GM12878 (cell line): ENCODE results near the gene NT5C2. TPM values are rescaled to one million over a fixed set of nuclear protein-coding genes. Genes with fewer than 3 reads are reported as not detected.
A peak's percentile ranks its signal among the peaks of the same experiment; 100 is the strongest.

Experiments used
- ATAC-seq: fragments of 200-7000 bp; cut with Tn5 transposase; 3 replicates; pipeline ENCODE4 v1.9.1; 2020; ENCODE audit warnings: mild to moderate bottlenecking, moderate library complexity
- BruUV-seq: library from RNA; stranded (reverse); fragments of 400-500 nt; replicated peaks from 2 replicates; lab custom pipeline; 2021; lab: Mats Ljungman, UMichigan
- CTCF ChIA-PET: fragments of 300-600 bp; sonication (Branson Sonifier 250); formaldehyde crosslinking; extraction: SDS; loops from one replicate; lab custom pipeline; 2021; ENCODE audit warnings: inconsistent platforms; lab: Yijun Ruan, JAX
- POLR2A ChIA-PET: fragments of 350-600 bp; formaldehyde crosslinking; extraction: SDS; loops from one replicate; lab custom pipeline; 2021; ENCODE audit warnings: inconsistent platforms; lab: Charles Lee
- RAD21 ChIA-PET: fragments of 300-600 bp; sonication (Branson Sonifier 250); formaldehyde crosslinking; loops from one replicate; lab custom pipeline; 2023; ENCODE audit warnings: antibody characterized with exemption; ENCODE audit not compliant: unreplicated experiment; lab: Charles Lee
- SMC1A ChIA-PET: fragments of 300-600 bp; sonication (Branson Sonifier 250); formaldehyde crosslinking; loops from one replicate; lab custom pipeline; 2023; ENCODE audit not compliant: unreplicated experiment, uncharacterized antibody; lab: Charles Lee
- DNase-seq: peaks from one replicate; pipeline ENCODE4 v3.0.0-alpha.2; 2011; ENCODE audit warnings: low read depth, low spot score
- FAIRE-seq: peaks from 3 replicates; lab custom pipeline; 2011; peaks lifted over from hg19 to GRCh38; lab: Jason Lieb, UNC
- H2AFZ ChIP-seq: 2 replicates; pipeline ENCODE4 v1.6.0; 2011; ENCODE audit warnings: low read depth, low read length, control low read depth; ENCODE audit not compliant: control insufficient read depth
- H3K27ac ChIP-seq: 2 replicates; pipeline ENCODE4 v1.5.1; 2011; ENCODE audit warnings: control low read depth; ENCODE audit not compliant: control insufficient read depth, insufficient read depth
- H3K27me3 ChIP-seq, 2 experiments: replicated peaks in 1 of 2; 2 replicates each; pipeline versions ENCODE4 v1.6.0 to v1.6.1; 2011; ENCODE audit warnings: low read length in 1 of 2; ENCODE audit not compliant: control insufficient read depth in 2 of 2, insufficient read depth in 2 of 2
- H3K36me3 ChIP-seq, 2 experiments: 2 replicates each; pipeline ENCODE4 v1.5.1; 2011; ENCODE audit warnings: low read length in 1 of 2; ENCODE audit not compliant: control insufficient read depth in 2 of 2, insufficient read depth in 2 of 2
- H3K4me1 ChIP-seq: 2 replicates; pipeline ENCODE4 v1.6.1; 2011; ENCODE audit warnings: mild to moderate bottlenecking, low read length, moderate library complexity, mixed read lengths; ENCODE audit not compliant: control insufficient read depth, insufficient read depth
- H3K4me2 ChIP-seq: 2 replicates; pipeline ENCODE4 v1.6.0; 2011; ENCODE audit warnings: control low read depth; ENCODE audit not compliant: control insufficient read depth, insufficient read depth
- H3K4me3 ChIP-seq: fragments of 200-600 bp; sonication (generic); 2 replicates; pipeline ENCODE4 v1.5.1; 2016
- H3K79me2 ChIP-seq: 2 replicates; pipeline ENCODE4 v1.6.0; 2011; ENCODE audit warnings: low read length; ENCODE audit not compliant: control insufficient read depth, insufficient read depth
- H3K9ac ChIP-seq: 2 replicates; pipeline ENCODE4 v1.8.0; 2011; ENCODE audit warnings: low read length, control low read depth, mixed read lengths; ENCODE audit not compliant: control insufficient read depth, insufficient read depth
- H3K9me3 ChIP-seq: replicated peaks from 3 replicates; pipeline ENCODE4 v1.5.1; 2011; ENCODE audit warnings: mild to moderate bottlenecking, low read length; ENCODE audit not compliant: control insufficient read depth, insufficient read depth
- H4K20me1 ChIP-seq: 2 replicates; pipeline ENCODE4 v1.6.0; 2011; ENCODE audit not compliant: control insufficient read depth, insufficient read depth
- BHLHE40 ChIP-seq, 2 experiments: fragments of 450-650 bp in 1 of 2; IDR thresholded peaks; 2 replicates each; pipeline ENCODE4 v1.6.1; 2011 to 2017; ENCODE audit warnings: low read depth in 2 of 2, borderline replicate concordance in 1 of 2, improper control_type of control experiment in 1 of 2, low read length in 1 of 2, mild to moderate bottlenecking in 1 of 2
- CBFB ChIP-seq: IDR thresholded peaks from 2 replicates; pipeline ENCODE4 v1.6.1; 2016; ENCODE audit warnings: antibody characterized with exemption, low read depth
- ETV6 ChIP-seq, 2 experiments: fragments of 450-650 bp in 1 of 2; IDR thresholded peaks in 1 of 2; conservative IDR thresholded peaks in 1 of 2; 2 replicates each; pipeline ENCODE4 v1.6.1; 2014; ENCODE audit warnings: antibody characterized with exemption in 1 of 2, borderline replicate concordance in 1 of 2, low read depth in 1 of 2, mild to moderate bottlenecking in 1 of 2, moderate library complexity in 1 of 2
- LARP7 ChIP-seq: fragments of 450-650 bp; IDR thresholded peaks from 2 replicates; pipeline ENCODE4 v1.6.1; 2017; ENCODE audit warnings: mild to moderate bottlenecking
- WGBS: methylation state at CpG from one replicate; pipeline ENCODE4 v1.1.6; 2016; ENCODE audit warnings: low lambda C conversion rate; ENCODE audit not compliant: insufficient replicate concordance, insufficient coverage; ENCODE audit errors: missing lambda C conversion rate; 5-methylcytosine and 5-hydroxymethylcytosine counted together
- in situ Hi-C: fragments of 300-500 bp; cut with MboI; formaldehyde crosslinking; loops from 9 replicates; pipeline ENCODE4 v1.14.3; 2018; ENCODE audit warnings: mixed read lengths
- intact Hi-C: fragments of 100-400 bp; cut with micrococcal nuclease; formaldehyde crosslinking; loops from one replicate; pipeline ENCODE4 v1.14.2; 2022; ENCODE audit not compliant: unreplicated experiment
- polyA plus RNA-seq, 11 experiments: library from polyadenylated mRNA; depleted of rRNA in 4 of 11; unstranded in 6 of 11; stranded (reverse) in 5 of 11; fragments of >200 nt; fragmentation: Nextera tagmentation in 4 of 11; fragmentation: Illumina TruSeq in 1 of 11; extraction: Ambion mirVana in 4 of 11; extraction: Trizol in 1 of 11; gene quantifications; 1 replicate in 1 of 11; 2 replicates in 10 of 11; pipeline versions ENCODE4 v1.2.1 to v1.2.3, GENCODE V29; 2011 to 2016; ENCODE audit warnings: inconsistent platforms in 2 of 11, missing spikeins in 2 of 11, low read depth in 1 of 11
- total RNA-seq, 4 experiments: library from RNA; depleted of rRNA in 3 of 4; stranded (reverse); fragments of >200 nt in 3 of 4; fragmentation: Illumina TruSeq in 1 of 4; extraction: Trizol in 1 of 4; gene quantifications; 2 replicates each; pipeline versions ENCODE4 v1.2.1 to v1.2.3, GENCODE V29; 2013 to 2021
- TF ChIP-seq, protein P1 (sequence below): IDR thresholded peaks from 2 replicates; pipeline ENCODE4 v1.6.1; 2012; ENCODE audit warnings: low read depth, low read length, improper control_type of control experiment
- TF ChIP-seq, protein P2 (sequence below): fragments of 450-650 bp; formaldehyde crosslinking; IDR thresholded peaks from 2 replicates; pipeline ENCODE4 v1.4.0; 2022; ENCODE audit warnings: mild to moderate bottlenecking, moderate library complexity
- TF ChIP-seq, protein P3 (sequence below): IDR thresholded peaks from 2 replicates; pipeline ENCODE4 v1.6.1; 2011; ENCODE audit warnings: borderline replicate concordance, low read depth, mild to moderate bottlenecking, moderate library complexity, low read length; ENCODE audit not compliant: insufficient read depth, poor library complexity, severe bottlenecking

Gene NT5C2
- total and polyA plus RNA-seq, 10 of the 15 experiments (the other 5 are each of a cell fraction or from before 2014, with no cell fraction given), result 15.8 to 70.1 (median 56.0) TPM

DNA sequence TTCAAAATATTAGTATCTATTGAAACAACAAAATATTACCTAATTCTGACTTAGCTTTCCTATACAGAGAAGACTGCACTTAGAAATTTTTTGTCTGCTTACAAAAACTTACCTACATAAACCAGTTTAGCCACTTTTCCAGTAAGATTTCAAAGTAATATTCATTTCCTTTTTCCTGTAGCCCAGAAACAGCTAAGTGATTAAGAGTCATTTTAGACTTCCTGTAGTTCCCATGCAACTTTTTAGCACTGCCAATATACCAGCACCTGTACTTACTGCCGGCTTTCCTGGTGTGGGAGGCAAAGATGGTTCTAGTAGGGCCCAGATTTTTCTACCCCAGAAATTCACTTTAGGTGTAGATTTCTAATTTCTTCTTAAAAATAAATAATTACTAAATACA, 21.8 kb downstream of the NT5C2 start:
- 0% methylated on average over 1 of the region's 1 CpG for WGBS
- peak; percentile 52 for FAIRE-seq
- RAD21 ChIA-PET, result no interaction called here
- no TSS peak for BruUV-seq
- no peaks in the 10 kb centered on the region for H3K4me1 ChIP-seq
- no peak for DNase-seq
- SMC1A ChIA-PET, result no interaction called here
- H3K9ac ChIP-seq, result no peak overlapping the region
- CTCF ChIA-PET, result no interaction called here
- no peak for TF ChIP-seq CBFB
- TF ChIP-seq BHLHE40 (IDR thresholded peaks at IDR 0.05; ENCODE audit: borderline replicate concordance in 1 of 2, low read depth in 2 of 2, low read length in 1 of 2), result no peak
- TF ChIP-seq LARP7, result no peak
- H3K4me3 ChIP-seq, result no peak overlapping the region
- H3K27ac ChIP-seq, result no peak overlapping the region
- intact Hi-C loops, result no loop called here
- no peaks in the 10 kb centered on the region for H4K20me1 ChIP-seq
- H3K27me3 ChIP-seq, result no peaks in the 10 kb centered on the region
- no peak overlapping the region for H3K4me2 ChIP-seq
- POLR2A ChIA-PET, result no interaction called here
- ATAC-seq, result no peak
- peaks cover 8 to 16% of the 10 kb centered on the region in 2 experiments for H3K36me3 ChIP-seq
- H2AFZ ChIP-seq, result no peak overlapping the region
- no peaks in the 10 kb centered on the region for H3K9me3 ChIP-seq
- in situ Hi-C loops, result no loop called here
- H3K79me2 ChIP-seq, result peaks cover 1% of the 10 kb centered on the region

DNA sequence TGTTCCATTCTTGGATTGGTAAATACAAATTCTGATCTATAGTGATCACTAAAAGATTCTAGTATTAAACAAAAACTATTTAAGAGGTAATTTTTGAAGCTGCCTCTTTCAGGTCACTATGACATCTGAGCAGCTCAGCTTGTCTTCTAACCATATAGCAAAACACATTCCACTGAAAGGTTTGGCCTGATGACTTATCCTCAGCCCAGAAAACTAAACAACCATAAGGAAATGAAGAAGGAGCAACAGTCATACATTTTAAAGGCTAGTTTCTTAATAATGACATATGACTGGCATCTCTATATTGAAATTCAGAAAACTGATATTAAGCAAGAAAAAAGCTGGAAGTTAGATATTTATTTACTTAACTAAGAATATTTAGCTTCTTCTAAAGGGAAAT, 24.6 kb downstream of the NT5C2 start:
- ChIA-PET CTCF (interaction anchor here (1.0 to 2.0 kb wide), 4 partner anchors 9 to 76 kb away, joined by 3 to 5 read pairs (median 4); no protein-coding TSS in a partner anchor), POLR2A (interaction anchor here (0.6 kb wide), 1 partner anchor 45 kb away, joined by 3 read pairs; no protein-coding TSS in a partner anchor)
- Histone ChIP-seq H2AFZ (no peak overlapping the region), H3K9me3 (no peaks in the 10 kb centered on the region; the same call in 1 of the 3 replicates), H3K4me3 (no peak overlapping the region), H3K4me1 (no peaks in the 10 kb centered on the region), H3K9ac (no peak overlapping the region), H3K27me3 (no peaks in the 10 kb centered on the region), H4K20me1 (no peaks in the 10 kb centered on the region)
- no TSS peak for BruUV-seq
- FAIRE-seq (no peak), DNase-seq (no peak)
- in situ Hi-C loops, result no loop called here
- TF ChIP-seq, protein P1, sequence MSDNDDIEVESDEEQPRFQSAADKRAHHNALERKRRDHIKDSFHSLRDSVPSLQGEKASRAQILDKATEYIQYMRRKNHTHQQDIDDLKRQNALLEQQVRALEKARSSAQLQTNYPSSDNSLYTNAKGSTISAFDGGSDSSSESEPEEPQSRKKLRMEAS, result no peak
- TF ChIP-seq, protein P2, sequence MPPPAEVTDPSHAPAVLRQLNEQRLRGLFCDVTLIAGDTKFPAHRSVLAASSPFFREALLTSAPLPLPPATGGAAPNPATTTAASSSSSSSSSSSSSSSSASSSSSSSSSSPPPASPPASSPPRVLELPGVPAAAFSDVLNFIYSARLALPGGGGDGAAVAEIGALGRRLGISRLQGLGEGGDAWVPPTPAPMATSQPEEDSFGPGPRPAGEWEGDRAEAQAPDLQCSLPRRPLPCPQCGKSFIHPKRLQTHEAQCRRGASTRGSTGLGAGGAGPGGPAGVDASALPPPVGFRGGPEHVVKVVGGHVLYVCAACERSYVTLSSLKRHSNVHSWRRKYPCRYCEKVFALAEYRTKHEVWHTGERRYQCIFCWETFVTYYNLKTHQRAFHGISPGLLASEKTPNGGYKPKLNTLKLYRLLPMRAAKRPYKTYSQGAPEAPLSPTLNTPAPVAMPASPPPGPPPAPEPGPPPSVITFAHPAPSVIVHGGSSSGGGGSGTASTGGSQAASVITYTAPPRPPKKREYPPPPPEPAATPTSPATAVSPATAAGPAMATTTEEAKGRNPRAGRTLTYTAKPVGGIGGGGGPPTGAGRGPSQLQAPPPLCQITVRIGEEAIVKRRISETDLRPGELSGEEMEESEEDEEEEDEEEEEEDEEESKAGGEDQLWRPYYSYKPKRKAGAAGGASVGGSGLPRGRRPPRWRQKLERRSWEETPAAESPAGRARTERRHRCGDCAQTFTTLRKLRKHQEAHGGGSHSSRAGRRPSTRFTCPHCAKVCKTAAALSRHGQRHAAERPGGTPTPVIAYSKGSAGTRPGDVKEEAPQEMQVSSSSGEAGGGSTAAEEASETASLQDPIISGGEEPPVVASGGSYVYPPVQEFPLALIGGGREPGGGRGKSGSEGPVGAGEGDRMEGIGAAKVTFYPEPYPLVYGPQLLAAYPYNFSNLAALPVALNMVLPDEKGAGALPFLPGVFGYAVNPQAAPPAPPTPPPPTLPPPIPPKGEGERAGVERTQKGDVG (CRISPR knock-in tag), result no peak
- no peak for TF ChIP-seq ETV6 (conservative IDR thresholded peaks at IDR 0.05 in 1 of 2, IDR thresholded peaks at IDR 0.05 in 1 of 2; ENCODE audit: borderline replicate concordance in 1 of 2, low read depth in 1 of 2)
- TF ChIP-seq, protein P3, sequence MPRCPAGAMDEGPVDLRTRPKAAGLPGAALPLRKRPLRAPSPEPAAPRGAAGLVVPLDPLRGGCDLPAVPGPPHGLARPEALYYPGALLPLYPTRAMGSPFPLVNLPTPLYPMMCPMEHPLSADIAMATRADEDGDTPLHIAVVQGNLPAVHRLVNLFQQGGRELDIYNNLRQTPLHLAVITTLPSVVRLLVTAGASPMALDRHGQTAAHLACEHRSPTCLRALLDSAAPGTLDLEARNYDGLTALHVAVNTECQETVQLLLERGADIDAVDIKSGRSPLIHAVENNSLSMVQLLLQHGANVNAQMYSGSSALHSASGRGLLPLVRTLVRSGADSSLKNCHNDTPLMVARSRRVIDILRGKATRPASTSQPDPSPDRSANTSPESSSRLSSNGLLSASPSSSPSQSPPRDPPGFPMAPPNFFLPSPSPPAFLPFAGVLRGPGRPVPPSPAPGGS, result no peak
- TF ChIP-seq, all 136 proteins: peak for 0
- Histone ChIP-seq H3K4me2 (no peak overlapping the region), H3K36me3 (peaks cover 1 to 16% of the 10 kb centered on the region in 2 experiments; a peak in 3 of 4 replicates), H3K27ac (no peak overlapping the region), H3K79me2 (no peaks in the 10 kb centered on the region; the same call in 1 of the 2 replicates)
- intact Hi-C loops, result no loop called here
- ChIA-PET RAD21 (interaction anchor here (1.9 kb wide), 1 partner anchor 9 kb away, joined by 7 read pairs; no protein-coding TSS in a partner anchor), SMC1A (interaction anchor here (0.7 to 1.9 kb wide), 5 partner anchors 9 to 41 kb away, joined by 3 to 6 read pairs (median 3); no protein-coding TSS in a partner anchor)
- no peak for ATAC-seq
